SKM-1 (cell line): ENCODE measurements around the gene MTARC2.
A peak's percentile ranks its signal among the peaks of the same experiment; 100 is the strongest.

Experiments
- DNase-seq: peaks from one replicate; lab custom pipeline; 2025; ENCODE audit not compliant: unreplicated experiment; lab: John Stamatoyannopoulos, UW

Gene MTARC2

GRCh38 chr1:220798338-220798737, 50.2 kb downstream of the MTARC2 start:
- no peak for DNase-seq

GRCh38 chr1:220800262-220800661, 52.1 kb downstream of the MTARC2 start:
- no peak for DNase-seq

- DNase-seq: peak; percentile 40
These were observed 55.5 kb downstream of the MTARC2 start for GRCh38 chr1:220803401-220804201.

- DNase-seq: no peak
These were observed 56.1 kb downstream of the MTARC2 start for GRCh38 chr1:220804202-220804586.

- no peak for DNase-seq
These were observed 58.3 kb downstream of the MTARC2 start for GRCh38 chr1:220806408-220806807.

GRCh38 chr1:220807726-220808125, 59.6 kb downstream of the MTARC2 start:
- DNase-seq: no peak

- DNase-seq: no peak
These were observed 60.4 kb downstream of the MTARC2 start for GRCh38 chr1:220808345-220809186.

- DNase-seq: no peak
These were observed 61.0 kb downstream of the MTARC2 start for GRCh38 chr1:220809187-220809550.

- DNase-seq: no peak
These were observed 61.6 kb downstream of the MTARC2 start for GRCh38 chr1:220809704-220810103.

GRCh38 chr1:220810179-220810653, 62.1 kb downstream of the MTARC2 start:
- peak; percentile 83 for DNase-seq

- DNase-seq: no peak
These were observed 62.8 kb downstream of the MTARC2 start for GRCh38 chr1:220810963-220811362.

GRCh38 chr1:220811695-220812094, 63.6 kb downstream of the MTARC2 start:
- DNase-seq: no peak

GRCh38 chr1:220812308-220812707, 64.2 kb downstream of the MTARC2 start:
- no peak for DNase-seq

GRCh38 chr1:220813013-220813412, 64.9 kb downstream of the MTARC2 start:
- DNase-seq: no peak

- no peak for DNase-seq
These were observed 67.3 kb downstream of the MTARC2 start for GRCh38 chr1:220815409-220815808.

GRCh38 chr1:220817907-220818306, 69.8 kb downstream of the MTARC2 start:
- no peak for DNase-seq

GRCh38 chr1:220818421-220819173, 70.5 kb downstream of the MTARC2 start:
- DNase-seq: no peak

GRCh38 chr1:220819467-220820026, 71.4 kb downstream of the MTARC2 start:
- DNase-seq: no peak

GRCh38 chr1:220824031-220824989, 76.2 kb downstream of the MTARC2 start:
- DNase-seq: no peak
